ENCODE measurements around the gene PDCD1.
"Not testable (repeated sequence)": the region's sequence is repeated elsewhere in the genome, so short reads cannot be mapped to it uniquely, and the experiment has no call there.

PDCD1 gene
- long read RNA-seq, donor 1 = 0 reads
- long read RNA-seq, donor 2 = 0 reads
- long read RNA-seq, donor 3 = 0 reads
- long read RNA-seq, donor 4 = 0 reads
- long read RNA-seq, donor 5 = 0 reads
- long read RNA-seq, donor 6 = 0 reads
- long read RNA-seq, donor 7 = 0 reads
- long read RNA-seq, donor 8 = 0 reads

DNA sequence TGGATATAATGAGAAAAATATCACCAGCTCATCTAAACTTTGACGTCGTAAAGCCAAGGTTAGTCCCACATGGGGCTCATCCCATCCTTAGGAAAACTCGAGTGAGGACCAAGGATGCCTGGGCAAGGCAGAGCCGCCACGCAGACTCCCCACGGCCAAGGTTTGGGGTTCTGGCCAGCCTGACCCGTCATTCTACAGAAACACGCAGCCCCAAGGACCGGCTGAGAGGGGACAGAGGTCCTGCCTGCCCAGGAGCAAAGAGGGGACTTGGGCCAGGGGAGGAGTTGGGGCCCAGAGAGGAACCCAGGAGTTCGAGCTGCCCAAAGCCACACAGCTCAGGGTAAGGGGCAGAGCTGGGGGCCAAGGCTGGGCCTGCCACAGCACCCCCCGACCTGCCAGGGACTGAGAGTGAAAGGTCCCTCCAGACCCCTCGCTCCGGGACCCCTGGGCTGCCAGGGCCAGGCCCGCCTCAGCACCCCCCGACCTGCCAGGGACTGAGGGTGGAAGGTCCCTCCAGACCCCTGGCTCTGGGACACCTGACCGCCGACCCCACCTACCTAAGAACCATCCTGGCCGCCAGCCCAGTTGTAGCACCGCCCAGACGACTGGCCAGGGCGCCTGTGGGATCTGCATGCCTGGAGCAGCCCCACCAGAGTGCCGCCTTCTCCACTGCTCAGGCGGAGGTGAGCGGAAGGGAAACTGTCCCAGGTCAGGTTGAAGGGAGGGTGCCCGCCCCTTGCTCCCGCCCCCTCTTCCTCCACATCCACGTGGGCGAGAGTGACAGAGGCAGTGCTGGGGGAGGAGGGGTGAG lies at the start of gene PDCD1:
Gene PDCD1 (minus strand): TSS at position 689 of the 811 bp plus-strand sequence. CDS start 56 bp downstream, at position 633.
- DNase-seq = no peak

DNA sequence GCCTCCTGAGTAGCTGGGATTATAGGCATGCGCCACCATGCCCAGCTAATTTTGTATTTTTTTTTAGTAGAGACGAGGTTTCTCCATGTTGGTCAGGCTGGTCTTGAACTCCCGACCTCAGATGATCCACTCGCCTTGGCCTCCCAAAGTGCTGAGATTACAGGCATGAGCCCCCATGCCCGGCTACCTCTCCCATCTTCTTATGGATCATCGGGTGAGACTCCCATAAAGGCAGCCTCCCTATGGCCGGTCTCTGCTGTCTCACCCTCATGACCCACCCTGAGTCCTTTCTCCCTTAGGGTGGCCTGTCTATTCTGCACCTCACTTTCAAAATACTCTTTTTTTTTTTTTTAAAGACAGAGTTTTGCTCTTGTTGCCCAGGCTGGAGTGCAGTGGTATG lies 49.1 kb upstream of the PDCD1 start:
- not testable (repeated sequence) for DNase-seq

DNA sequence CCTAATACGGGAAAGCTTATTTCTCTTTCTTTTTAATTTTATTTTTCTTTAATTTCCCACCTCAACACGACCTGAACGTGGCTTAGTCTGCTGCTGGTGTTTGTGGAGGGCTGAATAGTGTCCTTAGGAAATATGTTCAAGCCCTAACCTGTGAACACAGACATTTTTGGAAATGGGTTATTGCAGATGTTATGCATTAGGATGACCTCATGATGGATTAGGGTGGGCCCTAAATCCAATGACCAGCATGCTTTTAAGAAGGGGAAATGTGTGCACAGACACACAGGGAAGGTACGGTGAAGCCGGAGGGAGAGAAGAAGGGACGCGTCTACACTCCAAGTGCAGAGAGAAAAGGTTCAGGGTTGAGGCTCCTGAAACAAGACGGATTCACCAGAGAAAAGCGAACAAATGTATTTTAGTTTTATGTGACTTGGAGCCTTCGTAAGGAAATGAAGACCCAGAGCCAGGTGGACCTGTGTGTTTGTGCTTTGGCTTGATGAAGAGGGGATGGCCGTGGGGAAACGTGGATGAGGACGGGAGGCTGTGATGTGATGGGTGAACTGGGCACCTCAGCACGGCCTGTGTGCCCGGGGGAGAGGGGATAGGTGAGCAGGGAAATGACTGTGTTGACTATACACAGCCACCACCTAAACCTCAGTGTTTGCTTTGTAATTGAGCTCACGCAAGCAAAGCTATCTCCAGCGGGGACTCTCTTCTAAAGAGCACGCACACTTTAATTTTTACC lies 48.3 kb upstream of the PDCD1 start:
- no peak for DNase-seq

DNA sequence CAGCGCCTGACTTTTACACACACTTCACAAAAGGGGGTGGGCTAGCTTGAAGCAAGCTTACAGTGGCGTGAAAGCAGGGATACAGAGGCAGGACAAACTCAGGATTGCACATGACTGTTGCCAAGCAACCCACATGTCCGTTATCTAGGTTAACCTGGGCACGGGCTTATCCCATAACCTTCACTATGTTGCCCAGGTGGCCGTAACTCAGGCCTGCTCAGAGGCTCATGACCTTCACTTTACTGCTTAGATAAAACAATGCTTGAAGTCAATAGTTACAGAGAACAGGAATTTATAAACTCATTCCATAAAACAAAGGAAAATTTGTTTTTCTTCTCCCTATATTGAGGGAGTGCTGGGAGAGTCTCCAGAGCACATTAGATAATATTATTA lies 47.7 kb upstream of the PDCD1 start:
- not testable (repeated sequence) for DNase-seq

DNA sequence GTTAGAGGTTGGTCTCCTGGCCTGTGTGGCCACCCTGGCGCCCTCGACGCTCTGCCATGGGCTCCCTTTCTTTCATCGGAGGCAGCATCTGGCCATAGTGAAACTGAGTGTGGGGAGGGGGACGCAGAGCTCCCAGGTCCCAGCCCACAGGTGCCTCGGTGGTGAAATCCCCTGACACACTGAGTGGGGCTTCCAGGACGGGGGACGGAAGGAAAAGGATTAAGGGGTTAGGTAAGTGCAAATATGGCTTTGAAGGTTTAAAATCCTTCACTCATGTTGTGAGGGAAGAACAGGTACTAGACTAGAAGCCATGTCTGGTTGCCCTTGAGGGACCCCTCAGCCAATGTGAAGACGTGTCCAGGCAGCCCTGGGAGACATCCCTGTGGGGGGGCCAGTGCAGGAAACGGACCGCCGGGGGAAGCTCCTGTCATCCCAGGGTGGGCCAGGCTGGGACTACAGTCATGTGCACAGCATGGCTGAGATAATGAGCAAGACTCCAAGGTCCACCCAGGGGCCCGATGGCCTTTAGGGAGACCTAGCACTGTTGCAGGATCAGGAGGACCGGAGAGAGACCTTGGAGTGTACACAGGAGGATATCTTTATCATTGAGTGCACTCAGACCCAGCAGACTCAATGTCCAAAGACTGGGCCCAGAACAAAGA lies 47.2 kb upstream of the PDCD1 start:
- DNase-seq = no peak

DNA sequence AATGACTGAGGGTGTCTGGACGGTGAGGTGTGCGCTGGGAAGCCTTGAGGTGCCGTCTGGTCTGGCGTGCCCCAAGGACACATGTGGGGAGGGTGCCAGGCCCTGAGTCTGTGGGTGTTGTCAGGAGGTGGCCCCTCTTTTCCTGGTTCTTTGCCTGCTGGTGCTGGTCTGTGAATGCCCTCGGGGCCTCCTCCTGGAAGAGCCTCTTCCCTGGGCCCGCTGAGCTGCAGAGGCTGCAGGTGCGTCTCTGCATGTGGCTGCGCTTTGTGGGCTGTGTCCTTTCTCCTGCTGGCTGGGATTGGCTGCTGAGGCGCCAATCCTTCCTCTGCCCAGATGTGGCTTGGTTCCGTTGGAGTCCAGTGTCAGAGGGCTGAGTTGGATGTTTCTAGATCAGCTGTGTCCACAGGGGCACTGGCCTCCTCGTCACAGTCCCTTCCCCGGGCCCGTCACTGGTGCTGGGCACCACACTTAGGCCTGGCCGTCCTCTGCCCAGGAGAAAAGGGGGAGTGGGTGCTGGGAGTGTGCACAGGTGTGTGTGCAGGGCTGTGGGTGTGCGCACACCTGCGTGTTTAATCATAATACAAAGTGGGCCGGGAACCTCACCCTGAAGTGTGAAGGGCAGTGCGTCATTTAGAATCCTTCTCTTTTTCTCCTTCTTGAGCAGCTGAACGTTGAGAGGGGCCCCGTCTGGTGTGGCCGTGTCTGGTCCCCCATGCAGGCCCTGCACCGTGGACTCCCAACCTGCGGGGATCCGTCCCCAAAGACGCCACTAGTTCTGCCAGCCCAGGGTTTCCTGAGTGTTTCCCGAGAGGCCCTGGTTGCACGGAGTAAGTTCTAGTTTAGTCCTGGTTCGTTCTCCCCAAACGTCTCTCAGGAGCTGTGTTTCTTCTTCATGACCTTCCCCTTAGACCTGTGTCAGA lies 46.4 kb upstream of the PDCD1 start:
- no peak for DNase-seq

DNA sequence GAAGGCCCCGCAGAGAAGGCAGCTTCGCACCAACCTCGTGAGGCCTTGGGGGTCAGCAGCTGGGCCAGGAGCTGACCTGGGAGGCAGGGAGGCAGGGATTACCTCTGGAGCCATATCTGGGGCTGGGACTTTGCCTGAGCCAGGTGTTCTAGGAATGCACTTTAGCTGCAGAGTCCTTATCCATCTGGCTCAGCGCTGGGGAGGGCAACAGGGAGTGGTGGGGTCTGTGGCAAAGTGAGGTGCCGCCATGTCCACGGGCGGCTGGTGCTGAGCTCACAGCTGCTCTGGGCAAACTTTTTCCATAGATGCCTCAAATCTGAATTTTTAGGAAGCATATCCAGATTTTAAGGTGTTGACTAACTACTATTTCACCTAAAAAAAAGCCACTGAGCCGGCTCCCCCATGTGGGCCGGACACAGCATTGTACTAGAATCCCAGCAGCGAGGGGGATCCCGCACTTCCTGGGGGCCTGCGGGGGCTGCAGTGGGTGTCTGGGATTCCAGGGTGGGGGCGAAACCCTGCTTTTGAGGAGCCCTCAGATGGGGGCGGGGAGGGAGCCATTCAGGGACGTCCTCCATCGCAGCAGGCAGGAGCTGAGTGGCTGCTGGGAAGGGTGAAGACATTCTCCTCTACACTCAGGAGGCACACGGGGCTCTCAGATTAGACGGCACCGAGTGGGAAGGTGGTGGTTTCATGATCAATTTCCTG lies 45.5 kb upstream of the PDCD1 start:
- no peak for DNase-seq

DNA sequence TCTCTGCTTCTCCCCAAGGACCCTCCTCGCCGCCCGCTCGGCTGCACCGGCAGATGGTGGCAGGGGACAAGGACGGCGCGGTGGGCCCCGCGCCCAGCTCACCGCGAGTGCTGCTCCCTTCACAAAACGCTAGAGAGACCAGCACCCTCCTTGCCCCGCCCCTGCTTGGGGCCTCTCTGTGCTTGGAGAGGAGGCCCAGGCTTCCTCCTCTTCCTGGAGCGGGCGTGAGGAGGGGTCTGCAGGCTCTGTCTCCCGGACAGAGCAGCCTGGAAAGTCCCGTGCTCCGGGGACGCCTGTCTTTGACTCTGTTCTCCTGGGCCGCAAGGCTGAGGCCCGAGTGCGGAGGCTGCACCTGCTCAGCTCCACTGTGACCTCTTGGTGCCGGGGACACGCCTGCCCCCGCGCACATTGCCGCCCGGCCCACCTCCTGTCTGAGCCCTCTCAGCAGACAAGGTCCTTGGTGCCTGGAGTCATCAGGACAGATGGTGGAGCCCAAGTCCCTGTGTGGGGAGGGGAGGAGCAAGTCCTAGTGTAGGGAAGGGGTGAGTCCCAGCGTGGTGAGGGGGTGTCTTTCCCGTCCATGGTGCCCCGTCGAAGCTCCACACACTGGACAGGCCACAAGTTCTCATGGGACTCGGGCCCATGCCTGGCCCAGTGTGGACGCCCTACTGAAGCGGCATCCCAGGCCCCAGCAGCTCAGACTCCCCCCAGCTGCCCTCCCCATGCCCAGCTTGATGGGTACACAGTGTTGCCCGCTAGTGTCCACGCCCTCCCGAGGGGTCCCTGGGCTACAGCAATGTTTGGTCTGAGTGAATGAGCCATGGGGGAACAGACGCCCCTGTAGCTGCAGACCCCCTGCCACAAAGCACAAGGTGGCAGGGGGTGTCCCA lies 44.7 kb upstream of the PDCD1 start:
- DNase-seq = no peak

DNA sequence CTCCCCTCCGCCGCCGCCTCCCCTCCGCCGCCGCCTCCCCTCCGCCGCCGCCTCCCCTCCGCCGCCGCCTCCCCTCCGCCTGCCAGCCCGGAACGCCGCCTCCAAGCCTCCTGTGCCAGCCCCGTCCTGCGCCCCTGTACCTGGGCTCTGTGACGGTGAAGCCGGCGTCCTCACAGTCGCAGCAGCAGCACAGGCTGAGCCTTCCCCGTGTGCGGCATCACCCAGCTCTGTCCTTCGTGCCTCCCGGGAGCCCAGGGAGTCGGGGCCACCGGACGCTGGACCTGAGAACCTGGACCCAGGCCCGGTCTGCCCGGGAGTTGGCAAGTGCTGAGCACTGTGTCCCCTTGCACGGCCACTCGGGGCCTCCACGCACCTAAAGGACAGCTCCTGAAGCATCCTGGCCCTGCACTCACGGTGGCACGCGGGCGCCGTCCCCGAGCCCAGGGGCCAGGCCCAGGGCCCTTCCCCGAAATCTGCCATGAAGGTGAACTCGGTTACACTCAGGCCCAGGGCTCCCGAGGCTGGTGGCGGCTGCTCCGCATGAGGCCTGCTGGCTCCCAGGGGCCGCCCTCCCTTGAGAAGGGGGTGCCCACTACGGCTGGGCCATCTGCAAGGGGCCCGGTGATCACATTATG lies 43.8 kb upstream of the PDCD1 start:
- DNase-seq = no peak

DNA sequence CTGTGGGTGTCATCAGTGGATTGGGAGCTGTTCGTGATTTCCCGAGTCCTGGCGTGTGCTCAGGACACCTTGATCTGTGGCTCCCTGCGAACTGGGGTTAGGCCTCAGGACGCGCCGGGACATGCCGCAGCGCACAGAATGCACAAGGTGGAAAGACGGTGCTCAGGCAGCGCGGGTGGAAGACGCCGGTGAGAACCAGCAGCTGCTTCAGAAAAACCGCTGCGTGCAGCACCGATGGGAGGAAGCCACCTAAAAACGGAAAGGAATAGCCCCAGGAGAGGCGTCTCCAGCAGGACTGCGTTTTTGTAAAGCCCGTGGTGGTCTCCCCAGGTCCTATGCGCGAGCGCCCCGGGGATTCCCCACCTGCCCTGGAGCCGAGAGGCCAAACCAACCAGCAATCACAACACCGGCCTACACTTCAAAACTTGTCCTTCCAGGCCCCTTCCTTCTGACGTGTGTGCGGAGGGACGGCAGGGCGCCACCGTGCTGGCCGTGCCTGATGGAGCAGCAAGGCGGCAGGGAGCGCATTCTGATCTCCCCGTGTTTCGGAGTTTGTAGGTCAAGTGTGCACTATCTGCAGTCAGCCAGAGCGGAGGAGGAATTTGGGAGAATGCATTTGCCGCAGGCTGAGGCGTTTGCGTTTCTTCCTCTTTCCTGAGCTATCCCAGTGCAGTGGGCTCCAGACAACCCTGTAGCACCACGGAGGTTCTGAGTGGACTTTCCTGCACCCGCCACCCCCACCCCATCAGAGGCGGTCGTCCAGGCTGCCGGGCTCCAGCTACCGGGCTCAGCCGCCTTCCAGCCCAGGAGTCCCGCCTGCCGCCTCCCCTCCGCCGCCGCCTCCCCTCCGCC lies 43.0 kb upstream of the PDCD1 start:
- DNase-seq = peak; percentile 56

DNA sequence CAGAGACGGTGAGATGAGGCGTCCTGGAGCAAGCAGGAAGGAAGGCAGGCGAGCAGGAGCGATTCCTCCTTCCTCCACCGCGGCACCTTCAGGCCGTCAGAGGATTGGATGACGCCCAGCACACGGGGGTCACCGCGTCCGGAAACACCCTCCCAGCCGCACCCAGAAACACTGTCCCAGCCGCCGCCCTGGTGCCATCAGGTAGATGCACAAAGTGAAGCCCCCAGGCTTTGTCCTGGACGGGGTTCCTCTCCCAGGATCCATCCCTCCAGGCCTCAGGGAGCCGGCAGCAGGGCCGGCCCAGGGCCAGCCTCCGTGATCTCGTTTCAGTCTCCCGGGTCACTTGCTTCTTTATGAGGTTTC lies 42.3 kb upstream of the PDCD1 start:
- no peak for DNase-seq

DNA sequence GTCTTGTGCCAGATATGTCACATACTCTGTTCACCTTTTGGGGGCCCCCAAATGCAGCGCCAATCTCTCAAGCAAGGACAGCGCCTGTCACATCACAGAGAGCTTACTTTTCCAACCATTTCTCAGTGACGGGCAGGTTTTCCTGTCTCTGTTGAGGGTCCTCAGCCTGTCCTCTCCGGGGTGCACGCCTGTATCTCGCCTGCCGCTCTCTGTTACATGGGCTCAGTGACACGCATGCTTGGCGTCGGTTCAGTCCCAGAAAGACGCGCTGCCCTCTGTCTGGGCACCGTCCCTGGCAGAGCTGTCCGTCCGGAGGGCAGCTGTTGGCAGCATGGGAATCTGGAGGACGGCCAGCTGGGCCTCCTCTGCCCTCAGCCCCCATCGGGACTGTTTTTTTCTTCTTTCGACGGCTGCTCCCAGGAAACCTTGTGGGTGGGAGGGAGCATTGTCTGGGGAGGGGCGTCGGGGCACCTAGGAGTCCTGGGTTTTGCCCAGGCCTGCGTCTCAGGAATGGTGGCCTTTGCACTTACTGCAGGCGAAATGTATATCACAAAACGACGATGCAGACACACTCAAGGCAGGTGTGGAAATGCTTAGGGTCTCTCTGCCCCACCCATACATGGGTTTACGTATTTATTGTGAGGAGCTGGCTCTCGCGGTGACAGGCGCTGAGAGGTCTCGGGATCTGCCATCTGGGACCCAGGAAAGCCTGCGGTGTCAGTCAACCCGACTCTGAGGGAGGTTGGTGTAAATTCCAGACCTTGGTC lies 41.7 kb upstream of the PDCD1 start:
- no peak for DNase-seq

DNA sequence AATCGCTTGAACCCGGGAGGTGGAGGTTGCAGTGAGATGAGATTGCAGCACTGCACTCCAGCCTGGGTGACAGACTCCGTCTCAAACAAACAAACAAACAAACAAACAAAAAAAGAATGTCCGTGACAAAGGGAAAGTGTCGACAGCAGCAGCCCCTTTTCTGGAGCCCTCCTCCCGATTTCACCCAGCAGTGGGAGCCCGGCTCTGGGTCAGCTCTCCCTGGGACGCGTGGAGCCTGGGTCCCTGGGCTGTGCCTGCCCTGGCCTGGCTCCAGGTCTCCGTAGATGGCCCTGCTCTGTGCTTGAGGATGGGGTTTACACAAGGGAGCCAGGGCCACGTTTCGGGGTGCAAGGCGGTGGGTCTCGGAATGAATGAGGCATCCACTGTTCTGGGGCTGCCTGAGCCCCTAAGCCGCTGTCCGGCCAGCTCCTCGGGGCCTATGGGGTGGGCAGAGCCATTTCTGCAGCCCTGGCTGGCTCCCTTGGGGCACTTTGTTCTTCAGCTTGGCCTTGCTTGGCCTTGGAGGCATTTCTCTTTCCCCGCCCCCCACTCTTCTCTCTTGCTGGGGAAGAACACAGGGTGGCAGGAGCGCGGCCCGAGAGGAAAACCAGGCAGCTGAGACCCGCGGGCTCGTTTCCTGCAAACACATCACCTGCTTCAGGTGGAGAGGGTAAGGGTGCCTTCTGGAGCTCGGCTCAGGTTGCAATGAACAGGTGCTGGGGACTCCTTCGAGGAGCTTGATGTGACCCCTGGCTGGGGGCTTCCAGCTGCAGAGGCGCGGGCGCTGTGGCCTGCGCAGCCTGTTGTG lies 40.0 kb upstream of the PDCD1 start:
- DNase-seq = peak; percentile 15

DNA sequence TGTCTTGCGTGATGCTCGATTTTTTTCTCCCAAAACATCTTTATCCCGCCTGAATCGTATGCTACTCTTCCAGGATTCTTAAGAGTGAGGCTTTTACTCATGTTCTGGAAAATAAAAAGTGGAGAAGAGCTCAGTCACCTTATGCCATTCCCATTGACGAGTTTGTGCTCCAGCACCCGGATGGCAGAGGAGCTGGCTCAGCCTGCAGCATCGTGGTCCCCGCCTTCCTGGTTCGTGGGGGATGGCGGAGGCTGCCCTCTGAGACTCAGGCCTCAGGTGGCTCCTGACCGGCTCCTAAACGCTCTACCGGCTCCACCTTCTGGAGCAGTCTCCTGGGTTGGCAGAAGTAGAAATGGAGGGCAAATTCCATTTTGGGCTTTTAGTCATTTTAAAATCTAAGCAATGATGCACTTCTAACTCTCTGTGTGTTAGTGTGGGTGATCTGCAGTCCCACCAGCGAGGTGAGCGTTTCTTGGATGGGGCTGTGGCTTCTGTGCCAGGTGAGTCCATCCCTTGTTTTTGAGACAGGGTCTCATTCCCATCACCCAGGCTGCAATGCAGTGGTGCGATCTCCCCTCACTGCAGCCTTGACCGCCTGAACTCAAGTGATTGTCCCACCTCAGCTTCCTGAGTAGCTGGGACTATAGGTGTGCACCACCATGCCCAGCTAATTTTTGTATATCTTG lies 38.7 kb upstream of the PDCD1 start:
- DNase-seq = peak; percentile 6

DNA sequence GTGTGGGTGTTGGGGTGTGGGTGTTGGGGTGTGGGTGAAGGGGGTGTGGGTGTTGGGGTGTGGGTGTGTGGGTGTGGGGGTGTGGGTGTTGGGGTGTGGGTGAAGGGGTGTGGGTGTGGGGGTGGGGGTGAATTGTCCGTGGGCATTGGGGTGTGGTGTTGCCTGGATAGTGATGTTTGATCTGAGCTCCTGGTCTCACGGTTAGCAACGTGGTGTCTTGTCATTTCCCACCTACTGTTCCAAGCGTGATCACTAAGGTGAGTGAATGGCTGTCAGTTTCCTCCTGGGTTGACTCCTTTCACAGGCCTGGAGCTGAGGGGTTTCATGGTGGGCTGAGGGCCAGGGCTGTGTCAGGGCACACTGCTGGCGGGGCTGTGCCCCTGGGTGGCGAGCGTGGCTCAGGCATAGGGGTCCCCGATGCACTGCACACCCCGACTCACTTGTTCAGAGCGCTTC lies 38.1 kb upstream of the PDCD1 start:
- no peak for DNase-seq

All from right kidney (tissue), 9 donors.